ENCODE measurements around the gene WASL. TPM values are rescaled to one million over a fixed set of nuclear protein-coding genes. Genes with fewer than 3 reads are reported as not detected.
"Not testable (repeated sequence)": the region's sequence is repeated elsewhere in the genome, so short reads cannot be mapped to it uniquely, and the experiment has no call there.

Gene WASL
- polyA plus RNA-seq, 3 donors, result 67.6 to 71.6 (median 70.0) TPM

DNA sequence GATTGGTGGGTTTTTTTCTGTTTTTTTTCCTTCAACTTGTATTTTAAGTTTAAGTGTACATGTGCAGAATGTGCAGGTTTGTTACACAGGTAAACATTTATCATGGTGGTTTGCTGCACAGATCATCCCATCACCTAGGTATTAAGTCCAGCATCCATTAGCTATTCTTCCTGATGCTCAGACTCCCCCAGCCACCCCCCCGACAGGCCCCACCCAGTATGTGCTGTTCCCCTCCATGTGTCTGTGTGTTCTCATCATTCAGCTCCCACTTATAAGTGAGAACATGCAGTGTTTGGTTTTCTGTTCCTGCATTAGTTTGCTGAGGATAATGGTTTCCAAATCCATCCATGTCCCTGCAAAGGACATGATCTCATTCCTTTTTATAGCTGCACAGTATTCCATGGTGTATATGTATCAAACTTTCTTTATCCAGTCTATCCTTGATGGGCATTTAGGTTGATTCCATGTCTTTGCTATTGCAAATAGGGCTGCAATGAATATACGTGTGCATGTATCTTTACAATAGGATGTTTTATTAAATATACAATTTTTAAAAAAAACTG is 114.7 kb downstream of the WASL start:
- not testable (repeated sequence) for DNase-seq

DNA sequence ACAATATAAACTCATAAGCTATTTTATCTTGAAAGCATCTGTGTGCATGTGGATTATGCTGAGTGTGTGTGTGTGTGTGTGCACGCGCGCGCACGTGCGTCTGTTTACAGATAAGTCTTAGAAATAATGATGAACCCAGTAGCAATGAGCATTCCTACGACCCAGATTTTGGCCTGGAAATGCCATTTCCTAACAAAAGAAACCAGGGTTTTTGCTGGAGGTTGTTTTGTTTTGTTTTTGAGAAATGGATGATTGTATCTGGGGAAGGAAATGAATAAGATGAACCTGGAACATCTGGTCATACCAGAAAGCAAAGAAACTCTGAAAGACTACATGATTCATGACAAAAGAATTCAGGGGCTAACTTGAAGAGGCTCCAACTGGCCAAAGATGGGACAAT is 115.2 kb downstream of the WASL start:
- no peak for DNase-seq

DNA sequence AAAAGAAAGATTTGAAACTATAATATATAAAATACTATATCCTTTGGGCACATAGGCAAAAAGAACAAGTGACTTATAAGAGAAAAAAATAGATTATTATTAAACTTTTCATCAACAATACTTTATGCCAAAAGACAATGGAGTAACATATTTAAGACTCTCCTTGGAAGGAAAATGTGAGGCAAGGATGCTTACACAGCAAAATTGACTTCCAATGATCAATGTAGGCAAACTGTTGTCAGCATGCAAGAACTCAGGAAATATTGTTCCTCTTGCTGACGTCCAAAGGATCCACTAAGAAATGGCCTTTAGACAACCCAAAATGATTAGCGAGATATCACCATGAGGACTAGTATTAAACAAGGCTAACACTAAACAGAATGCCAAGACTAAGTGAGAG is 116.0 kb downstream of the WASL start:
- DNase-seq, result no peak

Other genes starting within 250 kb of the WASL start
- 1 to 10 TPM; 4.4 to 7.8 (median 6.3) TPM for gene IQUB, start 214.4 kb downstream of the WASL start, polyA plus RNA-seq (ENCODE audit: insufficient read length in 3 of 3)
- gene NDUFA5, start 191.2 kb downstream of the WASL start, polyA plus RNA-seq (ENCODE audit: insufficient read length in 3 of 3), result 100 to 1,000 TPM; 188 to 207 (median 201) TPM
- 1 to 10 TPM; 1.8 to 2.1 (median 1.9) TPM for gene ASB15, start 147.2 kb downstream of the WASL start, polyA plus RNA-seq (ENCODE audit: insufficient read length in 3 of 3)
- under 1 TPM in 1 of 3 donors, not detected in 2; 0.25 TPM for gene LMOD2, start 93.1 kb downstream of the WASL start, polyA plus RNA-seq (ENCODE audit: insufficient read length in 3 of 3)
- under 1 TPM; 0.10 to 0.19 (median 0.15) TPM for gene HYAL4, start 96.2 kb upstream of the WASL start, polyA plus RNA-seq (ENCODE audit: insufficient read length in 3 of 3)
- not detected for gene SPAM1, start 176.2 kb upstream of the WASL start, polyA plus RNA-seq (ENCODE audit: insufficient read length in 3 of 3)